Mesothelial cell of epicardium (in vitro differentiated cells): Measurements from ENCODE around the gene ZC3H18. TPM values are rescaled to one million over a fixed set of nuclear protein-coding genes. Genes with fewer than 3 reads are reported as not detected.
A peak's percentile ranks its signal among the peaks of the same experiment; 100 is the strongest.

Source experiments
- DNase-seq, 2 experiments: peaks; one replicate each; pipeline ENCODE4 v3.0.0; 2021; ENCODE audit warnings: low spot score in 2 of 2; ENCODE audit not compliant: unreplicated experiment in 2 of 2
- H3K27ac Mint-ChIP-seq: 2 replicates; pipeline ENCODE4 v1.8.0; 2021; ENCODE audit warnings: mixed read lengths
- H3K27me3 Mint-ChIP-seq: 2 replicates; pipeline ENCODE4 v1.8.0; 2021; ENCODE audit warnings: low read depth, mixed read lengths
- H3K36me3 Mint-ChIP-seq: 2 replicates; pipeline ENCODE4 v1.8.0; 2021; ENCODE audit warnings: mixed read lengths
- H3K4me1 Mint-ChIP-seq: 2 replicates; pipeline ENCODE4 v1.8.0; 2021; ENCODE audit warnings: mixed read lengths
- H3K4me3 Mint-ChIP-seq: 2 replicates; pipeline ENCODE4 v1.8.0; 2021; ENCODE audit warnings: mild to moderate bottlenecking, moderate library complexity, mixed read lengths
- H3K9me3 Mint-ChIP-seq: 2 replicates; pipeline ENCODE4 v1.8.0; 2021; ENCODE audit warnings: mixed read lengths
- CTCF ChIP-seq: fragments of 200-600 bp; sonication (generic); IDR thresholded peaks from one replicate; pipeline ENCODE4 v1.5.0; 2021; ENCODE audit warnings: antibody characterized with exemption; ENCODE audit not compliant: unreplicated experiment
- total RNA-seq: library from RNA; stranded (reverse); gene quantifications from 3 replicates; pipeline ENCODE4 v1.2.1, GENCODE V29; 2021

ZC3H18 gene
- total RNA-seq, 1 donor from 2014 or later = 62.2 TPM

GRCh38 chr16:88561485-88562359, 8.5 kb upstream of the ZC3H18 start:
- no peaks in the 10 kb centered on the region for H3K9me3 Mint-ChIP-seq
- H3K4me1 Mint-ChIP-seq = peaks cover 6% of the 10 kb centered on the region
- no peak overlapping the region for H3K4me3 Mint-ChIP-seq
- peak in 1 of 2 experiments; percentile 60 for DNase-seq
- H3K36me3 Mint-ChIP-seq = no peaks in the 10 kb centered on the region
- H3K27ac Mint-ChIP-seq = no peak overlapping the region
- no peak for TF ChIP-seq CTCF
- H3K27me3 Mint-ChIP-seq = peaks cover 16% of the 10 kb centered on the region

GRCh38 chr16:88566158-88566557, 4.0 kb upstream of the ZC3H18 start:
- Mint-ChIP-seq H3K27ac (no peak overlapping the region), H3K4me3 (no peak overlapping the region), H3K36me3 (no peaks in the 10 kb centered on the region), H3K9me3 (no peaks in the 10 kb centered on the region), H3K27me3 (peaks cover 8% of the 10 kb centered on the region), H3K4me1 (peaks cover 10% of the 10 kb centered on the region)
- DNase-seq = no peak
- TF ChIP-seq CTCF = no peak

- TF ChIP-seq CTCF = no peak
- H3K4me3 Mint-ChIP-seq = peak overlapping the region; percentile 77
- no peaks in the 10 kb centered on the region for H3K9me3 Mint-ChIP-seq
- no peak for DNase-seq
- peak overlapping the region; percentile 88 for H3K27ac Mint-ChIP-seq
- peaks cover 18% of the 10 kb centered on the region for H3K4me1 Mint-ChIP-seq
- H3K27me3 Mint-ChIP-seq = no peaks in the 10 kb centered on the region
- H3K36me3 Mint-ChIP-seq = peaks cover 2% of the 10 kb centered on the region
Observed at GRCh38 chr16:88568710-88569613, 1.2 kb upstream of the ZC3H18 start.

- Mint-ChIP-seq H3K9me3 (no peaks in the 10 kb centered on the region), H3K27me3 (no peaks in the 10 kb centered on the region), H3K27ac (peak overlapping the region; percentile 88), H3K4me1 (peaks cover 18% of the 10 kb centered on the region), H3K4me3 (peak overlapping the region; percentile 77), H3K36me3 (peaks cover 2% of the 10 kb centered on the region)
- peak in 1 of 2 experiments; percentile 42 for DNase-seq
- TF ChIP-seq CTCF = no peak
Observed at GRCh38 chr16:88569614-88569984, 604 bp upstream of the ZC3H18 start.

- no peak for TF ChIP-seq CTCF
- Mint-ChIP-seq H3K9me3 (no peaks in the 10 kb centered on the region), H3K27me3 (no peaks in the 10 kb centered on the region)
Observed at GRCh38 chr16:88570691-88571092, 489 bp downstream of the ZC3H18 start.

More at GRCh38 chr16:88570691-88571092, 489 bp downstream of the ZC3H18 start:
- DNase-seq = no peak
- Mint-ChIP-seq H3K36me3 (peaks cover 4% of the 10 kb centered on the region), H3K27ac (peak overlapping the region; percentile 85), H3K4me3 (peak overlapping the region; percentile 82), H3K4me1 (peaks cover 18% of the 10 kb centered on the region)
